Activated CD4-positive, alpha-beta T cell treated with anti-CD3 and anti-CD28 coated beads, Interleukin-2, amount 50 U/mL, for 16 hours (primary cell): ENCODE data around the gene CSPG4.
"Not testable (repeated sequence)": the region's sequence is repeated elsewhere in the genome, so short reads cannot be mapped to it uniquely, and the experiment has no call there.

ENCODE experiments used
- DNase-seq: peaks from one replicate; pipeline ENCODE4 v3.0.0-alpha.2; 2020

CSPG4 gene

GRCh38 chr15:75725006-75725718 is 12.5 kb upstream of the CSPG4 start:
- DNase-seq, result no peak

GRCh38 chr15:75723847-75724660 is 11.4 kb upstream of the CSPG4 start:
- DNase-seq, result peak; percentile 51

GRCh38 chr15:75723171-75723846 is 10.7 kb upstream of the CSPG4 start:
- no peak for DNase-seq

GRCh38 chr15:75721923-75722870 is 9.5 kb upstream of the CSPG4 start:
- no peak for DNase-seq

- DNase-seq, result no peak
Observed at GRCh38 chr15:75721480-75721922, 8.9 kb upstream of the CSPG4 start.

- DNase-seq, result peak; percentile 39
Observed at GRCh38 chr15:75720787-75721479, 8.3 kb upstream of the CSPG4 start.

GRCh38 chr15:75720297-75720696 is 7.6 kb upstream of the CSPG4 start:
- DNase-seq, result no peak

- DNase-seq, result no peak
Observed at GRCh38 chr15:75718328-75718727, 5.7 kb upstream of the CSPG4 start.

GRCh38 chr15:75717001-75717400 is 4.4 kb upstream of the CSPG4 start:
- not testable (repeated sequence) for DNase-seq

GRCh38 chr15:75716249-75716950 is 3.8 kb upstream of the CSPG4 start:
- DNase-seq, result not testable (repeated sequence)

- not testable (repeated sequence) for DNase-seq
Observed at GRCh38 chr15:75715312-75715832, 2.7 kb upstream of the CSPG4 start.

- DNase-seq, result no peak
Observed at GRCh38 chr15:75714195-75714594, 1.5 kb upstream of the CSPG4 start.

- no peak for DNase-seq
Observed at GRCh38 chr15:75713338-75713895, 769 bp upstream of the CSPG4 start.

GRCh38 chr15:75711495-75711894 is 1.2 kb downstream of the CSPG4 start:
- DNase-seq, result not testable (repeated sequence)

- DNase-seq, result not testable (repeated sequence)
Observed at GRCh38 chr15:75710874-75711273, 1.8 kb downstream of the CSPG4 start.

- DNase-seq, result not testable (repeated sequence)
Observed at GRCh38 chr15:75709458-75709857, 3.2 kb downstream of the CSPG4 start.

- no peak for DNase-seq
Observed at GRCh38 chr15:75706682-75706954, 6.0 kb downstream of the CSPG4 start.

- DNase-seq, result no peak
Observed at GRCh38 chr15:75705854-75706681, 6.6 kb downstream of the CSPG4 start.

GRCh38 chr15:75705375-75705774 is 7.3 kb downstream of the CSPG4 start:
- not testable (repeated sequence) for DNase-seq

GRCh38 chr15:75704618-75705017 is 8.0 kb downstream of the CSPG4 start:
- no peak for DNase-seq
